GM21367 (cell line): Measurements from ENCODE around the gene ACE2.

Experiments used
- ATAC-seq: cut with Tn5 transposase; IDR thresholded peaks from one replicate; pipeline ENCODE4 v1.9.1; 2021; ENCODE audit not compliant: unreplicated experiment

The ACE2 gene

DNA sequence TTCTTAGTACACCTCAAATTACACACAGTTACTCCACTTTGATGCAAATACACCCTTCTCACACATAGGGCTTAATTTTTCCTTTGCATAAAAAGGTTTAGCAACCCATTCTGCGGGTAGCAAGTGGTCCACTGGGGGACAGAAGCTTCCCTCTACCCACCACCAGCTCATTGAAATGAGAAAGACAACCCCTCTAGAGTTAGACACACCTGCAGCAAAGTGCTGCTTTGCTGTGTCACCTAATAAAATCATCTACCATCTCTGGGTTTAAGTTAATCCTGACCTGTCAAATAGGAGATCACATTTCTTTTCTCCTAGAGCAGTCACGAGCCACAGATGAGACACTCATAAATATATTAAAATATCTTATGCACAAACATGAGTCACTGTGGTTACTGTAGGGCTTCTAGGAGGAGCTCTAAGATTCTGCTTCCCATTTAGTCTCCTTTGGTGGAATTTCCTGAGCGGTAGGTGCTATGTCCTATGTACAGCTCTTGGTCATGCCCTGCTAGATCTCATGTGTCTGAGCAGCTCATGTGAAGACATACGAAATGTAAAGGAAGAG, 88.3 kb downstream of the ACE2 start:
- ATAC-seq = no peak

DNA sequence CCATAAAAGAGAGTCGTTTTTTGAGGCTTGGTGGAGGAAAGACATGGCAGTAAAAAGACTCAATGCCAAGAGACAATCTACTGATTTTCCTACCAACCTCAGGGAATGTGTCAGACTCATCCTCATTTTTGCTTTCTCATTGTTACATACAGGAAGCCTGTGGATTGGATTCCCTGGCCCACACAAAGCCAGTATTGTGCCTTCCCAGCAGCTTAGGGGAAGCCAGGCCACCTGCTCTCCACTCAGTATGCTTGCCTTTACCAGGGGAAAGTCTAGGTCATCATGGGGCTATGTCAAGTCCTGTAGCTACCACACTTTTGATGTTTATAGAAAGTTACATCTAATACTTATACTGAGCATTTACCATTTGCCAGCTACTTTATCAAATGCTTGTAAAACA, 89.2 kb downstream of the ACE2 start:
- ATAC-seq = no peak
